IMR-90 (cell line): ENCODE results near the gene ACP4. TPM values are rescaled to one million over a fixed set of nuclear protein-coding genes. Genes with fewer than 3 reads are reported as not detected.

Experiments used
- ATAC-seq: fragments of 200-7000 bp; cut with Tn5 transposase; 2 replicates; pipeline ENCODE4 v1.9.1; 2020; ENCODE audit warnings: low read depth, mild to moderate bottlenecking, moderate library complexity
- BruUV-seq: library from RNA; stranded (reverse); fragments of 400-500 nt; replicated peaks from 2 replicates; lab custom pipeline; 2021; lab: Mats Ljungman, UMichigan
- CTCF ChIA-PET: fragments of 300-600 bp; formaldehyde crosslinking; extraction: SDS; loops from one replicate; lab custom pipeline; 2021; ENCODE audit warnings: antibody characterized with exemption; lab: Yijun Ruan, JAX
- POLR2A ChIA-PET: fragments of 300-600 bp; sonication (Branson Sonifier 250); formaldehyde crosslinking; loops from one replicate; lab custom pipeline; 2022; ENCODE audit warnings: antibody characterized with exemption; ENCODE audit not compliant: unreplicated experiment; lab: Charles Lee
- DNase-seq: peaks from one replicate; pipeline ENCODE4 v3.0.0; 2013
- H2AFZ ChIP-seq: replicated peaks from 2 replicates; pipeline ENCODE3; 2013; ENCODE audit warnings: low read length, mild to moderate bottlenecking; ENCODE audit not compliant: poor library complexity
- H2AK5ac ChIP-seq: 2 replicates; pipeline ENCODE4 v1.6.1; 2013; ENCODE audit warnings: low read depth, low read length, inconsistent platforms
- H2AK9ac ChIP-seq: replicated peaks from 2 replicates; pipeline ENCODE3; 2013; ENCODE audit warnings: mild to moderate bottlenecking, low read depth, low read length, moderate library complexity; ENCODE audit not compliant: poor library complexity
- H2BK120ac ChIP-seq: 2 replicates; pipeline ENCODE4 v1.6.1; 2013; ENCODE audit warnings: low read depth, low read length, inconsistent platforms
- H2BK15ac ChIP-seq: 3 replicates; pipeline ENCODE4 v1.6.1; 2013; ENCODE audit warnings: low read depth, low read length, inconsistent platforms
- H2BK20ac ChIP-seq: 2 replicates; pipeline ENCODE4 v1.6.1; 2013; ENCODE audit warnings: low read depth, mild to moderate bottlenecking, inconsistent platforms, low read length, moderate library complexity
- H2BK5ac ChIP-seq: 2 replicates; pipeline ENCODE4 v1.6.1; 2013; ENCODE audit warnings: mild to moderate bottlenecking, low read depth, low read length, inconsistent platforms; ENCODE audit not compliant: poor library complexity, severe bottlenecking
- H3K14ac ChIP-seq: replicated peaks from 2 replicates; pipeline ENCODE4 v1.6.1; 2013; ENCODE audit warnings: low read depth, low read length, inconsistent platforms
- H3K18ac ChIP-seq: 2 replicates; pipeline ENCODE4 v1.6.1; 2013; ENCODE audit warnings: low read depth, low read length, control low read depth
- H3K23ac ChIP-seq: 2 replicates; pipeline ENCODE4 v1.6.1; 2013; ENCODE audit warnings: low read depth, low read length, inconsistent platforms
- H3K27ac ChIP-seq: 2 replicates; pipeline ENCODE4 v1.5.1; 2013; ENCODE audit warnings: mild to moderate bottlenecking, control low read depth, low read length; ENCODE audit not compliant: insufficient read depth
- H3K27me3 ChIP-seq: 2 replicates; pipeline ENCODE4 v1.6.1; 2013; ENCODE audit warnings: low read length; ENCODE audit not compliant: control insufficient read depth, insufficient read depth
- H3K36me3 ChIP-seq: 2 replicates; pipeline ENCODE4 v1.6.1; 2013; ENCODE audit warnings: low read length, mixed read lengths; ENCODE audit not compliant: control insufficient read depth, insufficient read depth
- H3K4ac ChIP-seq: 2 replicates; pipeline ENCODE4 v1.6.1; 2013; ENCODE audit warnings: low read depth, low read length, inconsistent platforms
- H3K4me1 ChIP-seq: 2 replicates; pipeline ENCODE4 v1.6.1; 2013; ENCODE audit warnings: low read length, mixed read lengths; ENCODE audit not compliant: control insufficient read depth, insufficient read depth
- H3K4me2 ChIP-seq: 2 replicates; pipeline ENCODE4 v1.6.1; 2013; ENCODE audit warnings: low read depth, mild to moderate bottlenecking, control low read depth, low read length, moderate library complexity
- H3K4me3 ChIP-seq: 2 replicates; pipeline ENCODE4 v1.5.1; 2013; ENCODE audit warnings: low read depth, mild to moderate bottlenecking, control low read depth, low read length, moderate library complexity; ENCODE audit not compliant: insufficient read depth
- H3K56ac ChIP-seq: 2 replicates; pipeline ENCODE4 v1.6.1; 2013; ENCODE audit warnings: low read length, inconsistent platforms; ENCODE audit not compliant: insufficient read depth; ENCODE audit errors: extremely low read depth
- H3K79me1 ChIP-seq, 2 experiments: 2 replicates each; pipeline ENCODE4 v1.6.1; 2013; ENCODE audit warnings: low read length in 2 of 2, inconsistent platforms in 1 of 2, low read depth in 1 of 2
- H3K9ac ChIP-seq: 2 replicates; pipeline ENCODE4 v1.6.1; 2013; ENCODE audit warnings: low read depth, low read length, control low read depth
- H3K9me1 ChIP-seq: 2 replicates; pipeline ENCODE4 v1.6.1; 2013; ENCODE audit warnings: low read length, inconsistent platforms; ENCODE audit not compliant: insufficient read depth
- H3K9me3 ChIP-seq: 2 replicates; pipeline ENCODE4 v1.6.1; 2013; ENCODE audit warnings: low read length; ENCODE audit not compliant: control insufficient read depth, insufficient read depth
- H4K20me1 ChIP-seq: 2 replicates; pipeline ENCODE4 v1.6.1; 2013; ENCODE audit warnings: low read length, inconsistent platforms; ENCODE audit not compliant: insufficient read depth
- H4K5ac ChIP-seq: 2 replicates; pipeline ENCODE4 v1.6.1; 2013; ENCODE audit warnings: mild to moderate bottlenecking, low read depth, low read length, control low read depth
- H4K8ac ChIP-seq, 2 experiments: 2 replicates each; pipeline ENCODE4 v1.6.1; 2013; ENCODE audit warnings: low read depth in 2 of 2, low read length in 2 of 2, control low read depth in 1 of 2, inconsistent platforms in 1 of 2
- H4K91ac ChIP-seq: 2 replicates; pipeline ENCODE4 v1.6.1; 2013; ENCODE audit warnings: low read depth, low read length, inconsistent platforms; ENCODE audit not compliant: insufficient read depth
- MAZ ChIP-seq: IDR thresholded peaks from 2 replicates; pipeline ENCODE4 v1.6.1; 2012; ENCODE audit warnings: low read depth, mild to moderate bottlenecking, low read length, improper control_type of control experiment, moderate library complexity, borderline replicate concordance
- POLR2A ChIP-seq: IDR thresholded peaks from 2 replicates; pipeline ENCODE4 v1.6.1; 2012; ENCODE audit warnings: mild to moderate bottlenecking, low read depth, low read length
- RCOR1 ChIP-seq: IDR thresholded peaks from 2 replicates; pipeline ENCODE4 v1.6.1; 2012; ENCODE audit warnings: mild to moderate bottlenecking, low read length, improper control_type of control experiment; ENCODE audit not compliant: insufficient replicate concordance
- WGBS, 2 experiments: methylation state at CpG; one replicate each; pipeline versions ENCODE4 v1.1.5 to v1.1.7; 2013; ENCODE audit warnings: missing lambda C conversion rate in 2 of 2; ENCODE audit not compliant: insufficient read length in 1 of 2; ENCODE audit errors: extremely low coverage in 2 of 2; 5-methylcytosine and 5-hydroxymethylcytosine counted together
- dilution Hi-C: fragments of 300-500 bp; cut with HindIII; formaldehyde crosslinking; loops from one replicate; pipeline ENCODE4 v1.14.3; 2018; ENCODE audit warnings: low sequenced_read_pairs; ENCODE audit not compliant: unreplicated experiment
- in situ Hi-C: fragments of 300-500 bp; cut with MboI; formaldehyde crosslinking; loops from 3 replicates; pipeline ENCODE4 v1.14.3; 2019; ENCODE audit warnings: low sequenced_read_pairs, inconsistent platforms, mixed read lengths
- intact Hi-C: fragments of 100-400 bp; cut with micrococcal nuclease; formaldehyde crosslinking; loops from 2 replicates; pipeline ENCODE4 v1.10.0; 2022
- polyA plus RNA-seq, 3 experiments: library from polyadenylated mRNA; depleted of rRNA; stranded (reverse); fragments of >200 nt; gene quantifications; 2 replicates each; pipeline ENCODE4 v1.2.3, GENCODE V29; 2012; ENCODE audit warnings: low replicate concordance in 1 of 3
- total RNA-seq: library from RNA; depleted of rRNA; stranded (reverse); fragments of >200 nt; gene quantifications from 2 replicates; pipeline ENCODE4 v1.2.3, GENCODE V29; 2012
- TF ChIP-seq, protein P1 (sequence below): fragments of 150-350 bp; IDR thresholded peaks from 2 replicates; pipeline ENCODE4 v1.6.1; 2017; ENCODE audit warnings: mild to moderate bottlenecking, antibody characterized with exemption, low read length, low read depth

The ACP4 gene
- total and polyA plus RNA-seq, 2 of the 4 experiments (the other 2 are of a cell fraction) = not detected

DNA sequence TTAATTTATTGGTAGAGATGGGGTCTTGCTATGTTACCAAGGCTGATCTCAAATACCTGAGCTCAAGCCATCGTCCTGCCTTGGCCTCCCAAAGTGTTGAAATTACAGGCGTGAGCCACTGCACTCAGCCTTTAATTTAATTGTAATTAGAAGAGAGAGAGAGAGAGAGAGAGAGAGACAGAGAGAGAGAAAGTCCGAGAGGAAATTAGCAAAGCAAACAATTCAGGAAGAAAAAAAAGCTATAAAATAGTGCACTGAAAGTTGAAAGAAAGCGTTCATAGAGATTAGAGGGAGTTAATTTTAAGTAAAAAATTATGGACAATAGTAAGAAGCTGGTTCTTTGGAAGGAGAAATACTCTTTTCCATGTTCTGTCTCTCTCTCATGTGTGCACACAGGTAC is 13.0 kb upstream of the ACP4 start:
- no peak overlapping the region for H3K23ac ChIP-seq
- ChIA-PET CTCF (interaction anchor here (1.0 kb wide), 1 partner anchor 240 kb away, joined by 6 read pairs; no protein-coding TSS in a partner anchor), POLR2A (no interaction called here)
- H3K9me3 ChIP-seq = no peaks in the 10 kb centered on the region
- no TSS peak for BruUV-seq
- no peak overlapping the region for H2BK15ac ChIP-seq
- 100% methylated on average over 1 of the region's 4 CpGs; no CpG with 5 or more reads in 1 of the 2 experiments for whole genome bisulfite sequencing, 2 experiments
- no peak overlapping the region for H3K56ac ChIP-seq
- TF ChIP-seq RCOR1 (no peak), MAZ (no peak), POLR2A (no peak)
- TF ChIP-seq, protein P1, sequence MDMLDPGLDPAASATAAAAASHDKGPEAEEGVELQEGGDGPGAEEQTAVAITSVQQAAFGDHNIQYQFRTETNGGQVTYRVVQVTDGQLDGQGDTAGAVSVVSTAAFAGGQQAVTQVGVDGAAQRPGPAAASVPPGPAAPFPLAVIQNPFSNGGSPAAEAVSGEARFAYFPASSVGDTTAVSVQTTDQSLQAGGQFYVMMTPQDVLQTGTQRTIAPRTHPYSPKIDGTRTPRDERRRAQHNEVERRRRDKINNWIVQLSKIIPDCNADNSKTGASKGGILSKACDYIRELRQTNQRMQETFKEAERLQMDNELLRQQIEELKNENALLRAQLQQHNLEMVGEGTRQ = no peak
- no peak overlapping the region for H3K9ac ChIP-seq
- H3K27me3 ChIP-seq = peaks cover 32% of the 10 kb centered on the region
- no peak overlapping the region for H3K27ac ChIP-seq
- H2AK5ac ChIP-seq = no peak overlapping the region
- ATAC-seq (no peak), DNase-seq (no peak)
- dilution Hi-C loops (no loop called here), in situ Hi-C loops (loop anchor here (5.0 kb wide), 1 partner anchor 70 kb away; no protein-coding TSS in a partner anchor), intact Hi-C loops (no loop called here)
- H2BK5ac ChIP-seq = no peak overlapping the region
- H4K5ac ChIP-seq = no peak overlapping the region
- H3K4me3 ChIP-seq = no peak overlapping the region
- H3K4ac ChIP-seq = no peak overlapping the region
- no peaks in the 10 kb centered on the region for H3K79me1 ChIP-seq
- no peak overlapping the region for H2BK20ac ChIP-seq
- H3K4me2 ChIP-seq = no peak overlapping the region
- no peak overlapping the region for H3K18ac ChIP-seq
- no peaks in the 10 kb centered on the region for H3K4me1 ChIP-seq
- no peaks in the 10 kb centered on the region for H3K9me1 ChIP-seq
- H3K36me3 ChIP-seq = no peaks in the 10 kb centered on the region
- no peak overlapping the region for H4K91ac ChIP-seq
- H4K20me1 ChIP-seq = no peaks in the 10 kb centered on the region
- no peak overlapping the region for H4K8ac ChIP-seq
- H2BK120ac ChIP-seq = no peak overlapping the region
- H3K14ac ChIP-seq = no peak overlapping the region
- no peak overlapping the region for H2AFZ ChIP-seq
- H2AK9ac ChIP-seq = no peak overlapping the region
